H9 (cell line): ENCODE results near the gene PARD3. TPM values are rescaled to one million over a fixed set of nuclear protein-coding genes. Genes with fewer than 3 reads are reported as not detected.

Source experiments
- DNase-seq: peaks from one replicate; pipeline ENCODE4 v3.0.0-alpha.2; 2017
- H2AFZ ChIP-seq: one replicate; pipeline ENCODE4 v1.6.1; 2013; ENCODE audit warnings: mild to moderate bottlenecking, low read length, control low read depth, moderate library complexity
- H2AK5ac ChIP-seq: 2 replicates; pipeline ENCODE4 v1.6.1; 2013; ENCODE audit warnings: low read length, control low read depth, mixed read lengths; ENCODE audit not compliant: insufficient read length
- H2BK120ac ChIP-seq: one replicate; pipeline ENCODE4 v1.6.1; 2013; ENCODE audit warnings: low read depth, mild to moderate bottlenecking, low read length, control low read depth, inconsistent platforms; ENCODE audit not compliant: poor library complexity, severe bottlenecking
- H2BK12ac ChIP-seq: 2 replicates; pipeline ENCODE4 v1.6.1; 2013; ENCODE audit warnings: low read length, control low read depth, mixed read lengths, low read depth; ENCODE audit not compliant: insufficient read length
- H2BK15ac ChIP-seq: 2 replicates; pipeline ENCODE4 v1.6.1; 2013; ENCODE audit warnings: low read depth, low read length, control low read depth
- H2BK20ac ChIP-seq: one replicate; pipeline ENCODE4 v1.6.1; 2013; ENCODE audit warnings: low read depth, mild to moderate bottlenecking, low read length, control low read depth, inconsistent platforms; ENCODE audit not compliant: poor library complexity, severe bottlenecking
- H2BK5ac ChIP-seq: 2 replicates; pipeline ENCODE4 v1.6.1; 2013; ENCODE audit warnings: low read length, control low read depth, mixed read lengths; ENCODE audit not compliant: insufficient read length
- H3K14ac ChIP-seq: 2 replicates; pipeline ENCODE4 v1.6.1; 2013; ENCODE audit warnings: low read length, control low read depth; ENCODE audit not compliant: insufficient read depth
- H3K18ac ChIP-seq: 2 replicates; pipeline ENCODE4 v1.6.1; 2013; ENCODE audit warnings: low read depth, mild to moderate bottlenecking, mixed read lengths, low read length, control low read depth; ENCODE audit not compliant: insufficient read length
- H3K23ac ChIP-seq: 2 replicates; pipeline ENCODE4 v1.6.1; 2013; ENCODE audit warnings: low read length, control low read depth, mixed read lengths, low read depth; ENCODE audit not compliant: insufficient read length
- H3K23me2 ChIP-seq: 2 replicates; pipeline ENCODE4 v1.6.1; 2013; ENCODE audit warnings: low read depth, mild to moderate bottlenecking, mixed read lengths, low read length, control low read depth; ENCODE audit not compliant: insufficient read length, poor library complexity, severe bottlenecking
- H3K27ac ChIP-seq: 2 replicates; pipeline ENCODE4 v1.5.1; 2013; ENCODE audit warnings: low read length, control low read depth, mixed read lengths, low read depth; ENCODE audit not compliant: insufficient read length
- H3K27me3 ChIP-seq: 2 replicates; pipeline ENCODE4 v1.6.1; 2013; ENCODE audit warnings: low read length, control low read depth, inconsistent platforms; ENCODE audit not compliant: insufficient read depth
- H3K4ac ChIP-seq: 2 replicates; pipeline ENCODE4 v1.6.1; 2013; ENCODE audit warnings: low read depth, mild to moderate bottlenecking, control low read depth, inconsistent platforms, low read length, moderate library complexity
- H3K4me1 ChIP-seq: 2 replicates; pipeline ENCODE4 v1.6.1; 2013; ENCODE audit warnings: low read length, control low read depth, inconsistent platforms; ENCODE audit not compliant: insufficient read depth
- H3K4me2 ChIP-seq: 2 replicates; pipeline ENCODE4 v1.6.1; 2013; ENCODE audit warnings: low read length, control low read depth, mixed read lengths; ENCODE audit not compliant: insufficient read length, insufficient read depth
- H3K56ac ChIP-seq: 2 replicates; pipeline ENCODE4 v1.6.1; 2013; ENCODE audit warnings: low read depth, mild to moderate bottlenecking, mixed read lengths, low read length, control low read depth; ENCODE audit not compliant: insufficient read length
- H3K79me1 ChIP-seq: 2 replicates; pipeline ENCODE4 v1.6.1; 2013; ENCODE audit warnings: low read depth, mild to moderate bottlenecking, moderate library complexity, low read length, control low read depth, inconsistent platforms; ENCODE audit not compliant: insufficient read depth, poor library complexity, severe bottlenecking
- H3K79me2 ChIP-seq: 2 replicates; pipeline ENCODE4 v1.6.1; 2013; ENCODE audit warnings: low read length, control low read depth, inconsistent platforms; ENCODE audit not compliant: insufficient read depth
- H3K9ac ChIP-seq: 2 replicates; pipeline ENCODE4 v1.6.1; 2013; ENCODE audit warnings: low read length, control low read depth, mixed read lengths; ENCODE audit not compliant: insufficient read length; ENCODE audit errors: extremely low read depth
- H3K9me3 ChIP-seq: one replicate; pipeline ENCODE4 v1.6.1; 2013; ENCODE audit warnings: low read depth, low read length, inconsistent platforms; ENCODE audit not compliant: control insufficient read depth
- H3T11ph ChIP-seq: one replicate; pipeline ENCODE4 v1.6.1; 2013; ENCODE audit warnings: mild to moderate bottlenecking, low read length, control low read depth, inconsistent platforms
- H4K20me1 ChIP-seq: one replicate; pipeline ENCODE4 v1.6.1; 2013; ENCODE audit not compliant: control insufficient read depth, insufficient read length, insufficient read depth
- H4K5ac ChIP-seq: 2 replicates; pipeline ENCODE4 v1.6.1; 2013; ENCODE audit warnings: low read depth, mild to moderate bottlenecking, mixed read lengths, low read length, control low read depth; ENCODE audit not compliant: insufficient read length
- H4K8ac ChIP-seq: replicated peaks from 2 replicates; pipeline ENCODE4 v1.6.1; 2013; ENCODE audit warnings: low read length, control low read depth, mixed read lengths, low read depth; ENCODE audit not compliant: insufficient read length
- H4K91ac ChIP-seq: 2 replicates; pipeline ENCODE4 v1.6.1; 2013; ENCODE audit warnings: low read depth, mild to moderate bottlenecking, moderate library complexity, mixed read lengths, low read length, control low read depth; ENCODE audit not compliant: insufficient read length
- H3K27ac Mint-ChIP-seq, 3 experiments: 2 replicates in 2 of 3; 3 replicates in 1 of 3; pipeline ENCODE4 v1.8.0; 2020 to 2021; ENCODE audit warnings: mixed read lengths in 3 of 3, mild to moderate bottlenecking in 1 of 3, moderate library complexity in 1 of 3
- H3K27me3 Mint-ChIP-seq: 2 replicates; pipeline ENCODE4 v1.8.0; 2021; ENCODE audit warnings: low read depth, mild to moderate bottlenecking, moderate library complexity, mixed read lengths
- H3K36me3 Mint-ChIP-seq, 3 experiments: 2 replicates in 2 of 3; 3 replicates in 1 of 3; pipeline ENCODE4 v1.8.0; 2020 to 2021; ENCODE audit warnings: low read depth in 3 of 3, mixed read lengths in 3 of 3; ENCODE audit not compliant: insufficient read depth in 1 of 3
- H3K4me1 Mint-ChIP-seq, 2 experiments: 2 replicates each; pipeline ENCODE4 v1.8.0; 2020; ENCODE audit warnings: mixed read lengths in 2 of 2
- H3K4me3 Mint-ChIP-seq, 2 experiments: 2 replicates in 1 of 2; 3 replicates in 1 of 2; pipeline ENCODE4 v1.8.0; 2020 to 2021; ENCODE audit warnings: mild to moderate bottlenecking in 2 of 2, mixed read lengths in 2 of 2, moderate library complexity in 1 of 2
- H3K9me3 Mint-ChIP-seq, 2 experiments: 2 replicates in 1 of 2; 3 replicates in 1 of 2; pipeline ENCODE4 v1.8.0; 2020; ENCODE audit warnings: mild to moderate bottlenecking in 2 of 2, mixed read lengths in 2 of 2, moderate library complexity in 1 of 2
- WGBS: extraction: QIAGEN DNeasy Blood & Tissue Kit; methylation state at CpG from one replicate; pipeline ENCODE4 v1.1.7; 2013; ENCODE audit warnings: missing lambda C conversion rate, low lambda C conversion rate, mixed read lengths; ENCODE audit not compliant: insufficient read length; ENCODE audit errors: extremely low coverage; 5-methylcytosine and 5-hydroxymethylcytosine counted together
- total RNA-seq: library from RNA; stranded (reverse); gene quantifications from 2 replicates; pipeline ENCODE4 v1.2.1, GENCODE V29; 2021
- TF ChIP-seq, protein P1 (sequence below): fragments of 200-600 bp; sonication (generic); conservative IDR thresholded peaks from 3 replicates; pipeline ENCODE4 v1.8.0; 2021; ENCODE audit warnings: antibody characterized with exemption, mild to moderate bottlenecking

PARD3 gene
- total RNA-seq, 1 experiment from 2014 or later, result 44.7 TPM

DNA sequence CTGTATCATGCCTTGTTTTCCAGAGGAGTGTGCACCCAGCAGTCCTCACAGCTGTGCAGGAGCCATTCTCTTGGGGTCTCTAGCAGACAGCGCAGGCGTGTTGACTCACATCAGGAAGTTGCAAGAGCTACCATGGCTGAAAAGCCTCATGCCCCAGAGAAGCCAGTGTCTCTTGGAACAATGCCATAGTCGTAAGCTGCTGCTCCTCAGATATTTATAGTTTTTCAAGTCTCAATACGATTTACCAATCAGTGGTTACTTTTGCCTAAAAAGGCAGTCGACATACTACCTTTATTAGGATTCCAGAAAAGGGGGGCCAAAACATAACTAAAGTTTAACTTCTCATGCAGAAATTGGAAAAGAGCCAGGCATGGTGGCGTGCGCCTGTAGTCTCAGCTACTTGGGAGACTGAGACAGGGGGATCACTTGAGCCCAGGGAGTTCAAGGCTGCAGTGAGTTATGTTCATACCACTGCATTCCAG, 407.7 kb downstream of the PARD3 start:
- Histone ChIP-seq H3K14ac (no peak overlapping the region), H3K9ac (no peak overlapping the region), H2BK5ac (no peak overlapping the region), H3K23me2 (no peaks in the 10 kb centered on the region), H2BK20ac (no peak overlapping the region), H4K20me1 (no peaks in the 10 kb centered on the region), H2AK5ac (no peak overlapping the region), H3K9me3 (no peaks in the 10 kb centered on the region), H2BK12ac (no peak overlapping the region), H2BK120ac (no peak overlapping the region), H3K23ac (no peak overlapping the region), H3K27me3 (no peaks in the 10 kb centered on the region), H3T11ph (no peak overlapping the region), H3K56ac (no peak overlapping the region), H2AFZ (no peak overlapping the region), H4K8ac (no peak overlapping the region), H3K4me2 (no peak overlapping the region), H3K4ac (no peak overlapping the region), H2BK15ac (no peak overlapping the region), H4K5ac (no peak overlapping the region), H3K79me2 (no peaks in the 10 kb centered on the region), H3K27ac (no peak overlapping the region), H3K18ac (no peak overlapping the region), H4K91ac (no peak overlapping the region), H3K79me1 (peaks cover 3% of the 10 kb centered on the region), H3K4me1 (no peaks in the 10 kb centered on the region; the same call in 1 of the 2 replicates)
- no peak for DNase-seq
- no CpG with 5 or more reads among the region's 7 CpGs for WGBS
- TF ChIP-seq, protein P1, sequence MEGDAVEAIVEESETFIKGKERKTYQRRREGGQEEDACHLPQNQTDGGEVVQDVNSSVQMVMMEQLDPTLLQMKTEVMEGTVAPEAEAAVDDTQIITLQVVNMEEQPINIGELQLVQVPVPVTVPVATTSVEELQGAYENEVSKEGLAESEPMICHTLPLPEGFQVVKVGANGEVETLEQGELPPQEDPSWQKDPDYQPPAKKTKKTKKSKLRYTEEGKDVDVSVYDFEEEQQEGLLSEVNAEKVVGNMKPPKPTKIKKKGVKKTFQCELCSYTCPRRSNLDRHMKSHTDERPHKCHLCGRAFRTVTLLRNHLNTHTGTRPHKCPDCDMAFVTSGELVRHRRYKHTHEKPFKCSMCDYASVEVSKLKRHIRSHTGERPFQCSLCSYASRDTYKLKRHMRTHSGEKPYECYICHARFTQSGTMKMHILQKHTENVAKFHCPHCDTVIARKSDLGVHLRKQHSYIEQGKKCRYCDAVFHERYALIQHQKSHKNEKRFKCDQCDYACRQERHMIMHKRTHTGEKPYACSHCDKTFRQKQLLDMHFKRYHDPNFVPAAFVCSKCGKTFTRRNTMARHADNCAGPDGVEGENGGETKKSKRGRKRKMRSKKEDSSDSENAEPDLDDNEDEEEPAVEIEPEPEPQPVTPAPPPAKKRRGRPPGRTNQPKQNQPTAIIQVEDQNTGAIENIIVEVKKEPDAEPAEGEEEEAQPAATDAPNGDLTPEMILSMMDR, result no peak
- Mint-ChIP-seq H3K36me3 (no peaks in the 10 kb centered on the region), H3K27ac (peak overlapping the region in 2 of 3 experiments; percentile 65 to 92; a peak in 3 of 7 replicates), H3K27me3 (no peaks in the 10 kb centered on the region), H3K9me3 (no peaks in the 10 kb centered on the region), H3K4me3 (no peak overlapping the region), H3K4me1 (peaks cover 19% of the 10 kb centered on the region in 2 experiments)
